Embryonic facial prominence (tissue), 1 donor: ENCODE data around the gene ARHGAP11B.
"Not testable (repeated sequence)": the region's sequence is repeated elsewhere in the genome, so short reads cannot be mapped to it uniquely, and the experiment has no call there.

Source experiments
- DNase-seq: peaks from one replicate; pipeline ENCODE4 v3.0.0-alpha.2; 2016; ENCODE audit errors: extremely low spot score

Gene ARHGAP11B

GRCh38 chr15:30625436-30626193, at the start of gene ARHGAP11B:
TSS of gene ARHGAP11B (plus strand) at chr15:30626128.
- DNase-seq = peak; percentile 97

GRCh38 chr15:30579394-30579970, 46.4 kb upstream of the ARHGAP11B start:
- DNase-seq = not testable (repeated sequence)

DNA sequence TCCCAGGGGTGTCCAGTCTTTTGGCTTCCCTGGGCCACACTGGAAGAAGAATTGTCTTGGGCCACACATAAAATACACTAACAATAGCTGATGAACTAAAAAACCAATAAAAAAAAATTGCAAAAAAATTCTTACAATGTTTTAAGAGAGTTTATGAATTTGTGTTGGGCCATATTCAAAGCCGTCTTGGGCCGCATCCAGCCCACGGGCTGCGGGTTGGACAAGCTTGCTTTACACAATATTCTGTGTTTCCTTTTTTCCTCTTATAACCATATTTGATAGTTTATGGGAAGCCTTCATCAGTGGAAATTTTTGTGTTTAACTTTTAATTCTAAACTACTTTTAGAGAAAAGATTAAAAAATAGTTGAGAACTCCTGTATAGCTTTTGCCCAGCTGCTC, 45.2 kb upstream of the ARHGAP11B start:
- DNase-seq = not testable (repeated sequence)

DNA sequence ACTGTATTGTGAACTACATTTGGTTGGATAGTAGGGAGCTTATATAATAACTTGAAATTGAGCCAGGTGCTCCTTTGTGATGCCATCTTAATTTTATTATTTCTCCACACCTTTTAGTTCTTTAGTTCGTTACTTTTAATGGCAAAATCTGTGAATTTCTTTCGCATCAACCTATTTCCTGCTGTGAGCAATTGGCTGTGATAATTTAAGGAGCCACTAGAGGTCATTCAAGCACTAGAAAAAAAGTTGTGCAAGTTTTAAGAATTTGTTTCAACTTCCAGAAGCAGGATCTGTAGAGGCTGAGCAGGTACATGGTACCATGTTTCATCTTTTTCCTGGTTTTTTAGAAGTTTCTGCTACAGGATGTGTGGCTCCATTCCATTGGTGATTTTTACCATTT, 27.0 kb upstream of the ARHGAP11B start:
- DNase-seq = not testable (repeated sequence)

- DNase-seq = not testable (repeated sequence)
These were observed 22.1 kb upstream of the ARHGAP11B start, which contains the start of gene GOLGA8H for GRCh38 chr15:30603796-30604195. TSS of gene GOLGA8H (plus strand) at chr15:30604028. CDS start at chr15:30604126, 98 bp downstream.

DNA sequence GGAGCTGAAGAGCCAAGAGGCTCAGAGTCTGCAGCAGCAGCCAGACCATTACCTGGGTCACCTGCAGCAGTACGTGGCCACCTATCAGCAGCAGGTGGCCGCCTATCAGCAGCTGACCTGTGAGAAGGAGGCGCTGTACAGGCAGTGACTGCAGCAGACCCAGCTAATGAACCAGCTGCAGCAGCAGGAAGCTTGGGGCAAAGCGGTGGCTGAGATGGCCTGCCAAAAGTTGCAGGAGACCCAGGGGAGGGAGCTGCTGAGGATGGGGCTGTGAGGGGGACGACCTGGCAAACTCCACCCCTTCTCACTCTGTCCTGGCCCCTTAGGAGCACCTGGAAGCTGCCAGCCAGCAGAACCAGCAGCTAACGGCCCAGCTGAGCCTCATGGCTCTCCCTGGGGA, 13.7 kb upstream of the ARHGAP11B start:
- not testable (repeated sequence) for DNase-seq

DNA sequence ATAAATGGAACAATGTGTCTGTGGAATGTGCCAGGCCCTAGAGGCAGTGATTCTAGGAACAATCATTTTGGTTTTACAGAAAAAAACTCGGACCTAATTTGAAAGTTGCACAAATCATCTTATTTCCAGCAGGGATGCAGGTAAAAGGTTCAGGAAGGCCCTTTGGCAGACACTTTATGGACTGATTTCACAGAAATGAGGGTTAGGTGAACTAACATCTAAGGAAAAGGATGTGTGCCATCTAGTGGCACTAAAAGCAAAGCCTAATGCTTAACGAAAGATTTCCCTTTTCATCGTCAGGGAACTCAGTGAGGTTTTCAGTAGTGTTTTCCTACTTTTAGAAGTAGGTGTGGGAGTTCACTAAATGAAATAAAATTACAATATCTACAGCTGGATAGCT, 4.6 kb upstream of the ARHGAP11B start:
- not testable (repeated sequence) for DNase-seq

DNA sequence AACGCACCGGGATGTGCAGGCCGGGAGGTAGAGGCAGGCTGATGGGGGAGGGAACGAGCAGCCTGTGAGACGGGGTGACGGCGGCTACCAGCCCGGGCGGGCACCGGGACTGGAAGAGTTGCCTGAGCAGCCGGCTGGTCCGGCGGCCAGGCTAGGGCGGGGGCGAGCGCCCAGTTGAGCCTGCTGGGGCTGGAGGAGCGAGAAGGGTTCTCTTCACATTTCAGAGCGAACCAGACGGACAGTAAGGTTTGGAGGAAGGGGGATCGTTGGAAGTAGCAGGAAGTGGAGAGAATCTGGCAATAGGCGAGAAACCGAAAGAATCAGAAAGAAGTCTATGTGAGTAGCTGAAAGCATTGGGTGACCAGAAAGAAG, 252 bp downstream of the ARHGAP11B start:
- DNase-seq = not testable (repeated sequence)

DNA sequence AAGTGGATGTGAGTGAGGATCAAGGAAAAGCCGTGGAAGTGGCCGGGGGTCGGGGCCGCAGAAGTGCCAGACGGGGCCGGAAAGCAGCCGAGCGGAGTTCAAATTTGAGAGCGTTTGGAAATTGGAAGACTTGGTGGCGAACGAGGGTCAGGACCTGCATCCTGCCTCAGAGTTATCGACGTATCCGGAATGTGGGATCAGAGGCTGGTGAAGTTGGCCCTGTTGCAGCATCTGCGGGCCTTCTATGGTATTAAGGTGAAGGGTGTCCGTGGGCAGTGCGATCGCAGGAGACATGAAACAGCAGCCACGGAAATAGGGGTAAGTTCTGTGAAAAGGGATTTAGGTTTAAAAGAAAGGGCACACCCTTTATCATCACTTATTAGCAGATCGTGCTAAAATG, 704 bp downstream of the ARHGAP11B start:
- DNase-seq = not testable (repeated sequence)

DNA sequence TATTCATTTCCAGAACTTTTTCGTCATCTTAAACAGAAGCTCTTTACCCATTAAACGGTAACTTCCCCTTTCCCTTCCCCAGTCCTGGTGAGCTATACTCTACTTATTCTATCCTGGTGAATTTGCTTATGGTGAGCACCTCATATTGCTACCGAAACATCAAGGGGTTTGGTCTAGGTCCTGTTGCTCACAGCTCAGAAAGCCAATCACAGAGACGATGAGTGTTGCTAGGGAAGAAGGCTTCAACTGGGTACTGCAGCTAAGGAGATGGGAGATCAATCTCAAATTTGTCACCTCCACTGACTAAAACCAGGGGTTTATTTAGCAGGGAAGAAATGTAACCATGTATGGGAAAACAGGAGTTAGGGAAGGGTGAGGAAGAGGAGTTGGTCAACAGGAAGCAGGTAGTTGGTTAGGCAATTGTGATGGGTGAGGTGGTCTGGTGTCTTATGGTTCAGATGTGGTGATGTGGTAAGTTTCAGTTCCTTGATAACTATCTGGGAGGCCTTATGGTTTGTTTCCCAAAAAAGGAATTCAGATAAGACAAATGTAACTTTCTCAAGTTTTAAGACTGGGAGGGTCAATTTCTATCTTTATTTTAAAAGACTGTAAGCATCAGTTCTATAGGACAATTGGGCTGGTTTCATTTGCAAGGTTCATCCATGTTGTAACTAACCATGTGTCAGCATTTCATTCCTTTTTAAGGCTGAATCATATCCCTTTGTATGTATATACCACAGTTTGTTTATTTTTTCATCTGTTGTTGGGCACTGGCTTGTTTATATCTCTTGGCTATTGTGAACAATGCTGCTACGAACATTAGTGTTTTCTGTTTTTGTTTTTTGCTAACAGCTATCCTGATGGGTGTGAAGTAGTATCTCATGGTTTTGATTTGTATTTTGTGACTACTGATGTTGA, 24.3 kb downstream of the ARHGAP11B start:
- DNase-seq = no peak

GRCh38 chr15:30661154-30661553, 35.2 kb downstream of the ARHGAP11B start:
- DNase-seq = not testable (repeated sequence)

DNA sequence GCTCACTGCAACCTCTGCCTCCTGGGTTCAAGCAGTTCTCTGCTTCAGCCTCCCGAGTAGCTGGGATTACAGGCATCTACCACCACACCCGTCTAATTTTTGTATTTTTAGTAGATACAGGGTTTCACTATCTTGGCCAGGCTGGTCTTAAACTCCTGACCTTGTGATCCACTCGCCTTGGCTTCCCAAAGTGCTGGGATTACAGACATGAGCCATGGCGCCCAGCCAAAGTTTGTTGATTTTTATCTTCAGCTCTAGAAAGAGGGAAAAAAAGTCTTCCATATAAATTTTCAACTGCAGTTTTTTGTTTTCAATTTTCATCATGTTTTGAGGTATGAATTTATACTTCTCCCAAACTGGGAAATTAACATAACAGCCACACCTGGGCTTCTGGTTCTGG, 43.7 kb downstream of the ARHGAP11B start:
- DNase-seq = not testable (repeated sequence)

GRCh38 chr15:30670056-30670455, 44.1 kb downstream of the ARHGAP11B start:
- no peak for DNase-seq

DNA sequence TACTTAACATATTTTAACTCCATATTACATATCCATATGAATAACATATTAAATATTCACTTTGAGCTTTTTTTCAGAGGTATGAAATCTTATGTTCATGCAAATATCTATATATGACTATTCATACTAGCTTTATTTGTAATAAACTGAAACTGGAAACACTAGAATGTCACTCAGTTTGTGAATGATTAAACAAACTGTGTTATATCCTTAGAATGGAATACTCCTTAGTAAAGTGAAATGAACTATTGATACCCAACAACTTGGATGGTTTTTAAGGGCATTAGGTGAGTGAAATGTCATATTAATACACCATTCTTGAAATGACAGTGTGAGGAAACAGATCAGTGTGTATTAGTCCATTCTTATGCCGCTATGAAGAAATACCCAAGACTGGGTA, 45.4 kb downstream of the ARHGAP11B start:
- no peak for DNase-seq

- DNase-seq = no peak
These were observed 49.2 kb downstream of the ARHGAP11B start for GRCh38 chr15:30675126-30675525.

GRCh38 chr15:30675891-30676290, 50.0 kb downstream of the ARHGAP11B start:
- not testable (repeated sequence) for DNase-seq

- DNase-seq = not testable (repeated sequence)
These were observed 55.1 kb downstream of the ARHGAP11B start for GRCh38 chr15:30680997-30681396.

DNA sequence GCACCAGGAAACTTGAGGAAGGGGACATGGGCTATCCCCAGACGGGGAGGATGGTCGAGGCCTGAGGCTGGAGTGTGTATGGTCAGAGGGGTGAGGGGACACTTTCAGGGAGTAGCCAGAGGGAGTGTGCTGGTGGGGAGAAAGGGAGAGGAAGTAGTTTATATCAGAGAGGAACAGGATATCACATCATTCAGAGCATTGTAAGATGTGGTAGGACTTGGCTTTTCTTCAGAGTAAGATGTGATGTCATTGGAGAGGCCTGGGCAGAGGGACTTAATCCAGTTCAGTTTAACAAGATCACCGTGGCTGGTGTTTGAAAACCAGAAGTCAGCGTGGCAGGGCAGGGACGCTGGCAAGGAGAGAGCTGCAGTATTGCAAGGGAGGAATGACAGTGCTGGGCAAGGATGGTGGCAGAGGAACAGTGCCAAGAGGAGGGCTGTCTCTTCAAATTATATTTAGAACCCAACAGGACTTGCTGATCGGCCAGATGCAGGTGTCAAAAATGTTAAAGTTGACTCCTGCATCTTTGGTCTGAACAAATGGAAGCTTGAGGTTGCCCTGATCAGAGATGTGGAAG, 59.9 kb downstream of the ARHGAP11B start:
- not testable (repeated sequence) for DNase-seq

DNA sequence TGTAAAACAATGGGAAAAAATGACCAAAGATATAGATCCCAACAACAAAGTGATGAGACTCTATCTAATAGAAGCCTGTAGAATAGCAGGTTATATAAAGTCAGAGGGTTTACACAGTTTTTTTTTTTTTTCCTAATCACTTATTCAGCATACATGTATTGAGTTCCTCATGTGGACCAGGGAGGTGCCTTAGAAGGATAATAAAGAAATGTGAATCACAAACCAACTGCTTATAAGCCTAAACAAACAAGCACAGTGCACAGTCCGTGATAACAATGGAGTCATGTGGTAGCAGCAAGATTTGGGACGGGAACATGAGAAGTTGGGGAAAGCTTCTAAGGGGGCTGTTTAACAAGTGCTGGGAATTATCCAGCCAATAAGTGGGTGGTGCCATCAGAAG, 60.7 kb downstream of the ARHGAP11B start:
- not testable (repeated sequence) for DNase-seq
